Gastrocnemius medialis (tissue), 4 donors: ENCODE measurements around the gene SDF2L1. TPM values are rescaled to one million over a fixed set of nuclear protein-coding genes. Genes with fewer than 3 reads are reported as not detected.
"Not testable (repeated sequence)": the region's sequence is repeated elsewhere in the genome, so short reads cannot be mapped to it uniquely, and the experiment has no call there.

Source experiments
- ATAC-seq, 2 donors: fragments of 150-250 bp; one replicate each; pipeline ENCODE4 v1.9.1; 2016
- DNase-seq, 2 donors: peaks; one replicate each; pipeline ENCODE4 v3.0.0-alpha.2; 2019
- H3K27ac ChIP-seq, 4 donors: fragments of 200-600 bp; sonication (generic); 1 replicate in 1 of 4; 2 replicates in 3 of 4; pipeline ENCODE4 v1.5.1; 2016 to 2018; ENCODE audit warnings: mild to moderate bottlenecking in 2 of 4, moderate library complexity in 1 of 4
- H3K27me3 ChIP-seq, 3 donors: fragments of 200-600 bp; sonication (generic) in 2 of 3; 1 replicate in 1 of 3; 2 replicates in 2 of 3; pipeline versions ENCODE4 v1.5.1 to v1.6.0; 2016 to 2019; ENCODE audit warnings: mild to moderate bottlenecking in 1 of 3, moderate library complexity in 1 of 3
- H3K36me3 ChIP-seq, 2 donors: fragments of 200-600 bp; sonication (generic) in 1 of 2; one replicate each; pipeline ENCODE4 v1.5.1; 2017 to 2018
- H3K4me1 ChIP-seq, 2 donors: fragments of 200-600 bp; sonication (generic) in 1 of 2; one replicate each; pipeline ENCODE4 v1.5.1; 2016 to 2017; ENCODE audit warnings: mild to moderate bottlenecking in 2 of 2
- H3K4me3 ChIP-seq, 4 donors: fragments of 200-600 bp; sonication (generic) in 3 of 4; 1 replicate in 1 of 4; 2 replicates in 3 of 4; pipeline ENCODE4 v1.5.1; 2016 to 2019; ENCODE audit warnings: mild to moderate bottlenecking in 2 of 4
- H3K9me3 ChIP-seq, 3 donors: fragments of 200-600 bp; sonication (generic) in 2 of 3; 1 replicate in 1 of 3; 2 replicates in 2 of 3; pipeline ENCODE4 v1.5.1; 2016 to 2019
- POLR2A ChIP-seq, 2 donors: fragments of 450-650 bp; IDR thresholded peaks; one replicate each; pipeline ENCODE4 v1.6.1; 2017; ENCODE audit warnings: antibody characterized with exemption in 2 of 2, mild to moderate bottlenecking in 2 of 2, moderate library complexity in 2 of 2
- in situ Hi-C, 4 donors: fragments of 200-750 bp; cut with MboI; loops; one replicate each; pipeline versions ENCODE4 v1.15.0 to v1.8.0; 2017; ENCODE audit warnings: low sequenced_read_pairs in 4 of 4
- intact Hi-C: fragments of 100-400 bp; cut with DNase I; formaldehyde crosslinking; loops from one replicate; pipeline ENCODE4 v1.15.1; 2023; ENCODE audit warnings: low total_unique reads
- total RNA-seq, 4 donors: library from RNA; depleted of rRNA; stranded (reverse); fragments of >200 nt; gene quantifications; one replicate each; pipeline versions ENCODE4 v1.1.0 to v1.2.3, GENCODE V29; 2016
- TF ChIP-seq, protein P1 (sequence below), 5 experiments: fragments of 450-650 bp in 3 of 5; fragments of 200-600 bp in 2 of 5; sonication (generic) in 2 of 5; IDR thresholded peaks in 4 of 5; conservative IDR thresholded peaks in 1 of 5; 1 replicate in 4 of 5; 2 replicates in 1 of 5; pipeline ENCODE4 v1.5.1; 2016 to 2019; ENCODE audit warnings: antibody characterized with exemption in 5 of 5, mild to moderate bottlenecking in 3 of 5, moderate library complexity in 3 of 5

SDF2L1 gene
- total RNA-seq, 4 donors from 2014 or later: 8.5 to 33.2 (median 23.3) TPM

- TF ChIP-seq POLR2A (IDR thresholded peaks at IDR 0.05): no peak
- TF ChIP-seq, protein P1, sequence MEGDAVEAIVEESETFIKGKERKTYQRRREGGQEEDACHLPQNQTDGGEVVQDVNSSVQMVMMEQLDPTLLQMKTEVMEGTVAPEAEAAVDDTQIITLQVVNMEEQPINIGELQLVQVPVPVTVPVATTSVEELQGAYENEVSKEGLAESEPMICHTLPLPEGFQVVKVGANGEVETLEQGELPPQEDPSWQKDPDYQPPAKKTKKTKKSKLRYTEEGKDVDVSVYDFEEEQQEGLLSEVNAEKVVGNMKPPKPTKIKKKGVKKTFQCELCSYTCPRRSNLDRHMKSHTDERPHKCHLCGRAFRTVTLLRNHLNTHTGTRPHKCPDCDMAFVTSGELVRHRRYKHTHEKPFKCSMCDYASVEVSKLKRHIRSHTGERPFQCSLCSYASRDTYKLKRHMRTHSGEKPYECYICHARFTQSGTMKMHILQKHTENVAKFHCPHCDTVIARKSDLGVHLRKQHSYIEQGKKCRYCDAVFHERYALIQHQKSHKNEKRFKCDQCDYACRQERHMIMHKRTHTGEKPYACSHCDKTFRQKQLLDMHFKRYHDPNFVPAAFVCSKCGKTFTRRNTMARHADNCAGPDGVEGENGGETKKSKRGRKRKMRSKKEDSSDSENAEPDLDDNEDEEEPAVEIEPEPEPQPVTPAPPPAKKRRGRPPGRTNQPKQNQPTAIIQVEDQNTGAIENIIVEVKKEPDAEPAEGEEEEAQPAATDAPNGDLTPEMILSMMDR (IDR thresholded peaks at IDR 0.05 in 4 of 5, conservative IDR thresholded peaks at IDR 0.05 in 1 of 5): no peak
- Histone ChIP-seq H3K36me3 (no peaks in the 10 kb centered on the region), H3K9me3 (no peaks in the 10 kb centered on the region), H3K4me1 (peaks cover 0 to 7% of the 10 kb centered on the region in 2 donors), H3K27me3 (no peaks in the 10 kb centered on the region), H3K27ac (no peak overlapping the region), H3K4me3 (peak overlapping the region in 1 of 4 donors; percentile 97)
- in situ Hi-C loops (no loop called here), intact Hi-C loops (loop anchor here (5.0 kb wide), 1 partner anchor 626 kb away; the partner anchor contains the start of gene P2RX6)
- no peak for ATAC-seq
- no peak for DNase-seq
Measured at GRCh38 chr22:21643533-21644357, 1.6 kb downstream of the SDF2L1 start.

GRCh38 chr22:21645513-21645912 lies 3.4 kb downstream of the SDF2L1 start:
- DNase-seq, H3K27ac ChIP-seq, intact Hi-C loops, H3K9me3 ChIP-seq, H3K27me3 ChIP-seq, H3K4me1 ChIP-seq, H3K4me3 ChIP-seq, H3K36me3 ChIP-seq, in situ Hi-C loops, ATAC-seq: not testable (repeated sequence)

DNA sequence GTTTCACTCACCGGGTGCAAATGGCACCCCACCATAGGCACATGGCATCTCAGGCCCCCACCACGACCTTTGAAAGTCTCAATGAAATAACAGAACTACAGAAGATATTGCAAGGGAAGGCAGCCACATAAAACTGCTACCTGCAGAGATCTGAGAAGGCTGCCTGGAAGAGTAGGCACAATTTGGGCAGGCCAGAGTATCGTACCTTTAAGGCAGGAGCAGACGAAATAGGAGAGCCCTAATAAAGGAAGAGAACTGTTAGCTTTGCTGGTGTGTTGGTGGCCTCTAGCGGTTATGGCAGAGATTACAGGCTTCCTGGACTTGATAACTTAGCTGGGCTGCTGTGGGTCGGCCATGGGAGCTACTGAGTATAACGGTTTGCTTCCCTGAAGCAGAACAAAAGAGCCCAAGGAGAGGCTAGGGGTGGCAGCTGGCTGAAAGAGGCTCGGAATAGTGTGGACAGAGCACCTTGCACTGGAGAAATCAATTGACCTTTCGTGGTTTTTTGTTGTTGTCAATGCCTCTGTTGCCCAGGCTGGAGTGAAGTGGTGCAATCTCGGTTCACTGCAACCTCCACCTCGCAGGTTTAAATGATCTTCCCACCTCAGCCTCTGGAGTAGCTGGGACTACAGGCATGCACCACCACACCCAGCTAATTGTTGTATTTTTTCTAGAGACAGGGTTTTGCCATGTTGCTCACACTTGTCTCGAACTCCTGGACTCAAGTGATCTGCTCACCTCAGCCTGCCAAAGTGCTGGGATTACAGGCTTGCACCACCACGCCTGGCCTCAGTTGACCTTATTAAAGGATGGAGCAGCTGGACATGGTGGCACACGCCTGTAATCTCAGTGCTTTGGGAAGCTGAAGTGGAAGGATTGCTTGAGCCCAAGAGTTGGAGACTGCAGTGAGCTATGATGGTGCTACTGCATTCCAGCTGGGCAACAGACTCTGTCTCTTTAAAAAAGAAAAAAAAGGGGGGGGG lies 4.8 kb downstream of the SDF2L1 start:
- Histone ChIP-seq H3K4me3 (no peak overlapping the region), H3K27me3 (no peaks in the 10 kb centered on the region), H3K27ac (no peak overlapping the region), H3K4me1 (peaks cover 7 to 11% of the 10 kb centered on the region in 2 donors), H3K9me3 (no peaks in the 10 kb centered on the region), H3K36me3 (no peaks in the 10 kb centered on the region)
- peak; percentile 47 to 48 for ATAC-seq
- DNase-seq: peak; percentile 60 to 80
- intact Hi-C loops: no loop called here
- TF ChIP-seq, protein P1 (IDR thresholded peaks at IDR 0.05 in 4 of 5, conservative IDR thresholded peaks at IDR 0.05 in 1 of 5): peak; percentile 78 to 87 (median 84)
- TF ChIP-seq POLR2A (IDR thresholded peaks at IDR 0.05): no peak
- in situ Hi-C loops: no loop called here

DNA sequence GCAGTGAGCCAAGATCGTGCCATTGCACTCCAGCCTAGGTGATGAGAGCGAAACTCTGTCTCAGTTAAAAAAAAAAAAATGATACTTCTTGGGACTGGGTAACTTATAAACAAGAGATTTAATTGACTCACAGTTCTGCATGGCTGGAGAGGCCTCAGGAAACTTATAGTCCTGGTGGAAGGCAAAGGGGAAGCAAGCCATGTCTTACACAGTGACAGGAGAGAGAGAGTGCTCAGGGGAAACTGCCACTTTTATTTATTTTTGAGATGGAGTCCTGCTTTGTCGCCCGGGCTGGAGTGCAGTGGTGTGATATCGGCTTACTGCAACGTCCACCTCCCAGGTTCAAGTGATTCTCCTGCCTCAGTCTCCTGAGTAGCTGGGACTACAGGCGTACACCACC lies 8.2 kb downstream of the SDF2L1 start:
- H3K27me3 ChIP-seq: no peaks in the 10 kb centered on the region
- no peaks in the 10 kb centered on the region for H3K36me3 ChIP-seq
- DNase-seq (no peak), ATAC-seq (no peak)
- in situ Hi-C loops: no loop called here
- H3K4me1 ChIP-seq: peaks cover 0 to 17% of the 10 kb centered on the region in 2 donors
- H3K27ac ChIP-seq: no peak overlapping the region
- no peaks in the 10 kb centered on the region for H3K9me3 ChIP-seq
- H3K4me3 ChIP-seq: no peak overlapping the region
- intact Hi-C loops: no loop called here
- TF ChIP-seq, protein P1 (IDR thresholded peaks at IDR 0.05 in 4 of 5, conservative IDR thresholded peaks at IDR 0.05 in 1 of 5): no peak
- TF ChIP-seq POLR2A (IDR thresholded peaks at IDR 0.05): no peak
